HG03175 (cell line): ENCODE results near the gene HACD2.
"Not testable (repeated sequence)": the region's sequence is repeated elsewhere in the genome, so short reads cannot be mapped to it uniquely, and the experiment has no call there.

Experiments
- ATAC-seq: cut with Tn5 transposase; IDR thresholded peaks from one replicate; pipeline ENCODE4 v1.9.1; 2021; ENCODE audit warnings: mild to moderate bottlenecking, moderate library complexity; ENCODE audit not compliant: unreplicated experiment

HACD2 gene

DNA sequence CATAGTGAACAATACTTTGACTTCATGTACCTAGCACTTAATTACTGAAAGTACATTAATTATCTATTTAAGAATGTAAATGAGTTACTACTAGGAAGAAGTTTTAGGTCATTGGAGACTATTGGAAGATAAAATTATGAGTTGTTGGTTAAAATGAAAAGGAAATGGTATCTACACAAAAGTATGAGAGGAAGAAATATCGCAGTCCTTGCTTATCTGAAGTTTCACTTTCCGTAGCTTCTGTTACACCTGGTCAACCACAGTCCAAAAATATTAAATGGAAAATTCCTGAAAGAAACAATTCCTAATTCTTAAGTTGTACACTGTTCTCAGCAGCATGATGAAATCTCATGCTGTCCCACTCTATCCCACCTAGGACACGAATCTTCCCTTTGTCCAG lies 57.8 kb downstream of the HACD2 start:
- ATAC-seq, result no peak

DNA sequence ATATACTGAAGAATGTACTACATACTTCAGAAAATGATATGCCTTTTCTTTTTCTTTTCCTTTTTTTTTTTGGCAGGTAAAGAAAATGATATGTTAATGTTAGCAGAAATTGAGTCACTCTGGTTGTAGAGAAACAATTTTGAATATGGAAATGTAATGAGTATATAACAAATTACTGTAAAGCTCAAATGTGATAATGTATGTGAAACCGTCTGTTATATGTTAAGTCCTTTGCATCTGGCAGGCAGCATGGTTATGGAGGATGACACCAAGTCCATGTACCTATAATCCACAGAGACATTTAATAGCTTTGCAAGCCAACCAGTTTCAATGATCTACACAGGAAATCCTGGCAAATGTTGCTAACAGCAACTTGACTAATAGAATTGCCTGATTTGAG lies 58.4 kb downstream of the HACD2 start:
- no peak for ATAC-seq

DNA sequence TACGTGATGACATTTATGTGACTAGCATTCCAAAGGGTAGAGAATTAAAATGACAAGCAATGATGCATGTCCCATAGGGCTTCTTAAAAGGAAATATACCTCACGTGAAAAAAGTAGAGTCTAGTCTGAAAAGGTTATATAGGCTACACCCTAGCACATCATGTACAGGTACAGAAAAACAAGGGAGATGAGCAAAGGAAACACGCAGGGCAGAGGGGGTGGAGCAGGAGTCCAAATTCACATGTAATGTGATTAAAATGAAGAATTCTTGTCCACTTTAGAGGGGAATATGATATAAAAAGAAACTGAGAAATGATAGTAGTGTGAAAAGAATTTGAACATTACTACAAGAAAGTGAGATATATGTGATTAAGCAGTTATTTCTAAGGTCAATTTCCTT lies 59.4 kb downstream of the HACD2 start:
- no peak for ATAC-seq

DNA sequence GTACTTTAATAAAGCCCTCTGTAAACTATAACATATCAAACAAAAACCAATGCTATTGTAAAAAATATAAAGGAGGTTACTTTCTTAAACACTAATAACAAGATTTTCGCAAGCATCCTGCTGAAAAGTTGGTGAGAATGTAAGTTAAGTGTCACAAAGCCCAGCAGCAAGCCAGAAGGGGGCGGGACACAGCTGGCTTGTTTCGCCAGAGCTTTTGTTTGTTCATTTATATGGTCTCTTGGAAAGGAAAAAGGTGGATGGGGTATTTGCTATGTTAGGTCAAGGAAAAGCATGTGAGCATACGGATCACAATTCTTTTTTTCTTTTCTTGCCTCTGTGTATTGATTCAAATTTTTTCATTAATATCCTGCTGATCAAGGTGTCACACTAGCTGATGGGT lies 59.9 kb downstream of the HACD2 start:
- ATAC-seq, result no peak

DNA sequence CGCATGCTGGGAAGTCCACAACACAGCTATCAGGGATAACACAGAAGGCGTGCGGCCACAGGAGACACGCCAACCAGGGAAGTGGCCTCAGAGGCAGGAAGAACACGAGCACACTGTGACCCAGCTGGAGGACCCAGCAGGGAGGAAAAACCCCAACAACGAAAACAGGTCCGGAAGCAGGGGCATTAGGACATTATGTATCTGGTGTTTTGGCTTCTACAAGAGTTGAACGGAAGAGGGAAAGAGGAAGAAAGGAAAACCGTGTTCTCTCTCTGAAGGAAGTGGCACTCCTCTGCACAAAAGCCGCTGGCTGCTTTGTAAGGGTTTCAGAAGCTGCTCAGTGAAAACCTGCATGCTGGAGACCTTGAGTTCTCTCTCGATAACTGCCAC lies 61.8 kb downstream of the HACD2 start:
- ATAC-seq, result no peak

DNA sequence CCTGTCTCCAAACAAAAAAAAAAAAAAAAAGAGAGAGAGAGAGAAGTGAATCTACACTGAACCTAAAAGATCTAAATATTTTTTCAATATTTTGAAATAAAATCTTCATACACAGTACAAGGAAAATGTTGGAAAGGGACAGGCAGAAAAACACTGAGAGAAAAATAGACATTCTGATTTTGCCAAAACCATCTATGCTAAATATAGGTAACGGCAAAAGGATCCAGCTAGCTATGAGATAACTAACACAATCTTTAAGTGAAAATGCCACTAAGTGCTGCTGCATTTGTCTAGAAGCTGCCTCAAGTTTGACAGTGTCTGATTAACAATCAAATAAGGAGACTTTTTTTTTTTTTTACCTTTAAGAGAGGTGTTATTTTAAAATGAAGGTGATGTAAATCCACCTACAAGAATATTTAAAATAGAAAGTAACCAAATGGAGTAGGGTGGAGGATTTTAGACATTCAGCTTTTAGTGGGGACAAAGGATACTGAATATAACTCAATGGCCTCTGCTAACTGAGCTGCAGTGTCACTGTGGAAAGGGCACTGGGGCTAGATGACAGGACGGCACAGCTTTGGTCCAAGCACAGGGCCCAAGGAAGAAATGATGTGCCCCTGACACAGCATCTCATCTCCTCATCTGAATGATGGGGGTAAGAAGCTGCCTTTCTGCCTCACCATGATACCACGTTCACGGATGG lies 62.4 kb downstream of the HACD2 start:
- ATAC-seq, result no peak

DNA sequence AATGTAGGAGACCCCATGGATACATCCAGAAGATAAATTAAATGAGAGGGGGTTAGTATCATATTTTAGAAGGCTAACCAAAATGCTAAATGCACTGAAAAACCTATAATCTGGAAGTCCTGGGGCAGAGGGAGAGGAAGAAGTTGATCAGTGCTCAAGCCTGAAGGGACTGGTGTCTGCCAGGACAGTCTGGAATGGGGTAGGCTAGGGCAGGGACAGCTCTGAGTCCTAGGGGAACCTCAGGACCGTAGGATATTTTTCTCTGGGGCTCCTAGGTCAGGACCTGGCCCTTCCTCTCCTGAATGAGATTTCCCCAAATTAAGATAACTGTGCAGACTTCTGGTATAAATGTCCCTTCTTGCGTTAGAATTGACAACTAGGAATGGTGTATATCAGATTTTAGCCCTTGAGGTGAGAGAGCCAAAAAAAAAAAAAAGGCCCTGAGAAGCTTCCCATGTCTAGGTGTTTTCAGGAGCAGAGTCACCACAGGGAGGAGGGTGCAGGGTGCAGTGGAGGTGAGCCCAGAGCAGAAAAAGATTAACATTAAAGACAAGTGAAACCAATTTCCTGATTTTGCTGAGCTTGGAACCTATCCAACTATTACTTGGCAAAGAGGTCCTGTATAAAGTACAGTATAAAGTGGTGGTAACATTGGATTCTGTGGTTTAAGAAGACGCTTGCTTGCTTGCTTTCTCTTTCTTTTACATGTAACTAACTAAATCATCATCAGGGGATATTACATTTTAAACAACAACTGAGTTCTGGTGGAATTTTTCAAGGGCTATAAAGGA lies 63.5 kb downstream of the HACD2 start:
- no peak for ATAC-seq

DNA sequence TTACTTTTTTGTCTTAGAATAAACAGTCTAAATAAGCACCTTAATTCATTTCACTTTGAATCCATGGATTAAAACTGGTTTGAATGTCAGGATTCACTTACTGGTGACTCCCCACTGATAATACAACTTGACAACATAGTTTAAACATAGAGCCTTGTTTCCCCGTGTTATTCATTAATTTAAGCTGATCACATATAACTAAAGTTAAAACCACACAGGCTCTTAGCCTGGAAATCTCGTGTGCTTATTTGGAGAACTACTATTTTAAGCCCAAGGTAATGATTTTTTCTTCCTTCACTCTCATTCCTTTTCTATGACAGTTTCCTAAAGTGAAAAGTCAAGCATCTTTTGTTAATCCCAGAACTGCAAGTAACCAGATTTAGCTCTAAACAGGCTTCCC lies 64.2 kb downstream of the HACD2 start:
- ATAC-seq, result no peak

DNA sequence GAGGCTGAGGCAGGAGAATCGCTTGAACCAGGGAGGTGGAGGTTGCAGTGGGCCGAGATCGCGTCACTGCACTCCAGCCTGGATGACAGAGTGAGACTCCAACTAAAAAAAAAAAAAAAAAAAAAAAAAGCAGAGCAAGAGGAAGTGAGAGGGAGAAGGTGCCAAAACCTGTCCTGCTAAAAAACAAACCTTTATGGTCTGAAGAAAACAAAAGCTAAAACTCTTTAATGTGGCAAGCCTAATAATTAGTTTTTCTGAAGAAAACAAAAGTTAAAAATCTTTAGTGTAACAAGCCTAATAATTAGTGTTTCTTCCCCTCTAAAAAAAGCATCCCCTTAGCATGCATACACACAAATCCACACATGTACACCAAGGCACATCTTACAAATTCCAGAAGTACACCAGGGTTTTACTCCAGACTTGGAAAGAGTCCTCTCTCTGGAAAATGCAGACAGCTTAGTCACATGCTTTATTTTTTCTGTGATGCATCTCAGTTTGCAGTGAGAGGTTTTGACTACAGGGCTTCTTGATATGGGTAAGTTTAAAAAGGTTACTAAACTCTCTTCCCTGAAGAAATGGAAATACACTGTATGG lies 65.9 kb downstream of the HACD2 start:
- ATAC-seq, result no peak

DNA sequence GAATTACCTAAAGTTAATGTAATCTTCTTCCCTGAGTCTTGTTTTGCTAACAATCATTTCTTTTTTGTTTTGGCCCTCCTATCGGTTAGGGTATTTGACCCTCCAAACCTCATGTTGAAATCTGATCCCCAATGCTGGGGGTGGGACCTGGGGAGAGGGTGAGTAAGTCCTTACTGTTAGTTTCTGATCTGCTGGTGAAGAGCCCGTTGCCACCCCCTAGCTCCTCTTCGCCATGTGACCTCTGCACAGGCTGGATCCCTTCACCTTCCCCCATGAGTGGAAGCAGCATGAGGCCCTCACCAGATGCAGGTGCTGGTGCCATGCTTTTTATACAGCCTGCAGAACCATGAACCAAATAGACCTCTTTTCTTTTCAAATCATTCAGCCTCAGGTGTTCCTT lies 73.1 kb downstream of the HACD2 start:
- no peak for ATAC-seq

DNA sequence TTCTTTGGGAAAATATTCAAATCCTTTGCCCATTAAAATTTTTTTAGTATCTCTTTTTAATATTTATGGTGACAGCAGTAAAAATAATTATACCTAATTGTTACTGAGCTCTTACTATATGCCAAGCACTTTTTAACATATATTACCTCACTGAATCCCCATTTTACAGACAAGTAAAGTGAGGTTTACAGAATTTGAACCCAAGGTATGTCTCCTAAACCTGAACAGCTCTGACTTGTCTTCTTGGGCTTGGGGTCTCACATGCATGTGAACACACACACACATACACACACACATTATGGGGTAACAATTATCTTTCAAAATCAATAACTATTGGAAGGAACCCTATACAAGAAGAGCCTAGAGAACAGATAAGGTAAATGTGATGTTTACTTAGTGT lies 73.8 kb downstream of the HACD2 start:
- no peak for ATAC-seq

DNA sequence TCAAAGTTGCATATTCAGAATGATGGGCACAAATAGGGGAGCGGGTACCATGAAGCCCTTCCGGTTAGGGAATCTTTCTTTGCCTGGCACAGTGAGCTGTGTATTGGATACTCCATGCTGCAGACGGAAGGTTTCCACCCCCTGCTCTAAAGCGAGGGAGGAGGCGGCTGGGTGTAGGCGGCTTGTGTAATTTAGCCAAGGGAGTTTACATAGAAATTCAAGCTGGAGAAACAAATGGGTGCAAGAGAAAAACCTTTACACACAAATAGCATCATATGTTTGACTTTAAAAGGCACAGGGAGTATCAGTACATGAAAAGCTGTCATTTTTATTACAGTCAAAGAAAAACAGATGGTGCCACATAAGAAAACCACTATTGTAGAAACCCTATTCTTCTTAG lies 76.7 kb downstream of the HACD2 start:
- ATAC-seq, result no peak

DNA sequence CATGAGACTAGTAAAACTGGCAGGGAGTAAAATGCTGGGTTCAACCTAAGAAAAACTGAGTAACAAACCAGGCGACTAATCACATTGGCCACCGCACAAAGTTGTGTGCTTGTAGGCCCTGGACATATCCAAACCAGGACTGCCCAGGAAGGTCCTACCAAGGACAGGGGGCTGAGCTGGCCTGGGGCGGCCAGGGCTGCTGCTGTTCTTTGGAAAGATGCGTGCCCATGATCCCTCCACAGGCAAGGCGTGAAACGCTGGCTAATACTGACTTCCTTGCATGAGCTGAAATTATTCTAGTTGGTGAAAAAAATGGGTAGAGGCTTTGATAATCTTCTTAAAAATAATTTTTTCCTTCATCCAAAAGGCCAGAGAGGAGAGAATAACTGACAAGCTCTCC lies 79.0 kb downstream of the HACD2 start:
- ATAC-seq, result no peak

DNA sequence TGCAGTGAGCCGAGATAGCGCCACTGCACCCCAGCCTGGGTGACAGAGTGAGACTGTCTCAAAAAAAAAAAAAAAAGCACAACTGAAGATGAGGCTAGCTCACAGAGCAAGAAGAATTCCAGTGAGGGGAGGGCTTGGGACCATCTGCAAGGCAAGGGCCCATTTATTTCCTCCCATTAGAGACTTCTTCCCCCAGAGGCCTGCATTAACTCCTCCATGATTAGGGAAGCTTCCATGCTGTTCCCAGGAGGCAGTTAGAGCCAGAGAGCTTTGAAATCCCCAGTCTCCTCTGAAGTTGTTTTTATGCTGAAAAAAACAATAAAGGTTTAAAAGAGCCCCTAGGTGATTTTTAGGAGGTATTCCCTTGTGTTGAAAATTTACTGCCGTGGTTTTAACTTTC lies 81.7 kb downstream of the HACD2 start:
- no peak for ATAC-seq

DNA sequence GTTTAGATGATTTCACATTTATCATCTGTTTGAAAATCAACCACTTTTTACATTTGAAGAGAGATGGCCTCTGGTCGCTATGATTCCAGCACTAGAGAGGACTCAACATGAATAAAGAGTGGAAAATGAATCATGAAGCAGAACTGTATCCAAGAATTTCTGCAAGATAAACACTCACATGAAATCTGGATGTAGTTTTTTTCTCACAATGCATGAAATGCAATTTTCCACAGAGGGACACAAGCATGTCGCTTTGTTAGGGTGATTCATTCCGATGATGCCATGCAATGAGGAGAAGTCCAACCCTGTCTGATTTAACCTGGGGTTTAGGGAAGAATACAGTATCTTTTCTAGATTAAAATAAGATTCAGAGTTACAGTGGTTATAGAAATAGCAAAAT lies 85.5 kb downstream of the HACD2 start:
- ATAC-seq, result no peak

DNA sequence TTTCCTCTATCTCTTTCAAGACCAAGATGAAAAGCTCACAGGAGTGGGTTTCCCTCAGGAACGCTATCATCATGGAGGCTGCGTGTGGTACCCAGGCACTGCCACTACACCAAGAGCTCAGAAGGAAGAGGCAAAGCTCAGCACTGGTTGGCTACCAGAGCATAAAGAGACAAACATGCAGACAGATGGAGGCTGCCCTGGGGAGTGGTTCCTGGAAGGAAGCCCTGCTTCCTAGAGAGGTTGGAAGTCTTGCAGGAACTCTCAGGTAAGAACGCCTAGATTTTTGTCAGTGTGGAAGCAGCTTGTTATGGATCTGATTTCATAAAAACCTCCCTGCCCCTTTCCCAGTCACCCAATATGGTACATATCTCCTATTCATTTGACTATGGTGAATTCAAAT lies 86.1 kb downstream of the HACD2 start:
- ATAC-seq, result no peak

DNA sequence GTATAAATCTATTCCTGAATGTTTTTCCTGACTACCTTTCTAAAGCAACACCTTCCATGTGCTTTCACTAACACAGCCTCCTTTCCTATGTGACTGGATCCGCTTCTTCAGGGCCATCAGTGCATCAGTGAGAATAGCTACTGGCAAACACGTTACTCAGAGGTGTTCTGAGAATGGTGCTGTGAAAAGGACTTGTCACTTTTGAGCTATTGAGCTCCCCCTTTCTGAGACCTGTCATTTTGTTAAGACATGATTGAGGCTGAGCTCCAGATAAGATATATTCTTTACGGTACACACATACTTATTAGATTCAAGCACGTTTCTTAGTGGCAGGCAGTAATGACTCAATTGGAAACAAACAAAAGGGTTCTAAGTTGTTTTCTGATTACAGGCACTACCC lies 90.9 kb downstream of the HACD2 start:
- ATAC-seq, result no peak

DNA sequence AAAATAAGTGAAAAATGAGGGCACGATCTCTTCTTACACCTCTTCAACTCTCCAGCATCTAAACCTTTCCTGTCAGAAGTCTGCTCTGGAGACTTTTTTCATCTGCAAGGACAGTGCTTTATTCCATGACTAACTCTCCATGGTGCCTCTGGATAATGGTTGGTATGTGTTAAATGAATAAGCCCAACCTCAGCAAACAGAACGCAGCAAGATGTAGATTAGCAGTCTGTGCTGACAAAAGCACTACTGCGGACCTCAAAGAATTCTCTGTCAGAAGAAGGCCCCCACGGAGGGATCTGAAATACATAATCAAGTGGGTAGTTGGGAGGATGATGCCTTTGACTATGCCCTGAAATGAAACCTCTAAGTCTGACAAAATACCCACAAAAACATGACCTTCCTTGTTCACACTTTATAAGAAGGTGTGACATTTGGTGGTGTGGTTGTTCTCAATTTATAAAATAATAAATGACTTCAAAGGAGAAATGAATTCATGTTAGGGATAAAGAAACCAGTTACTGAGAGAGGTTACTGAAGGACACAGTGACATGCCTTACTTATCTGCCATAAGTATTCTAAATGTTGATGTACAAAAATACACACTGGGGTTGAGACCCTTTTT lies 92.8 kb downstream of the HACD2 start:
- no peak for ATAC-seq

DNA sequence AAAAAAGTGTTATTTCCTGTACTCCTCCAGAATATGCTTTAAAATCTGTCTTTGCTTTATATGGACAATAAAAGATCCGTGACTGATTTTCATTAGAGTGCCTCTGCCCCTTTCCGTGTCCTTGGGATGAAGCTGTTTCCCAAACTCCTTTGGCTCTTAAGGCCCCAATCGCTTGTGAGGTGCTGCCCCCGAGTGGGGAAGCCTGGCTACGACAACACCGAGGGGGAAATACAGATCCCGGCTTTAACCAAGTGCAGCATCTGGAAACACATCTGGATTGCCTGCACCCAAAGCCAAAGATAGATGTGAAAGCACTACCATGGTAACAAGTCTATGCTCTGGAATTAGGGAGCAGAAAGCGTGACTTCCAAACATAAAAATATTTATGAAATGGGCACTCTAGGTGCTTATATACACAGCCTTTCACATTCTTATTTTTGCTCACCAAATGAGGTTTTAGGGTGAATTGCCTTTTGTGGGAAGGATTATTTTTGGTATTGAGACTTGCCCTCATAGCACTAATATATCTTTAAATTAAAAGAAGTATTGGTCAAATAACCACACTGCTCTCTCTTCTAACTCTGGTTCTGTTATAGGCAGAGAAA lies 95.4 kb downstream of the HACD2 start:
- ATAC-seq, result no peak

DNA sequence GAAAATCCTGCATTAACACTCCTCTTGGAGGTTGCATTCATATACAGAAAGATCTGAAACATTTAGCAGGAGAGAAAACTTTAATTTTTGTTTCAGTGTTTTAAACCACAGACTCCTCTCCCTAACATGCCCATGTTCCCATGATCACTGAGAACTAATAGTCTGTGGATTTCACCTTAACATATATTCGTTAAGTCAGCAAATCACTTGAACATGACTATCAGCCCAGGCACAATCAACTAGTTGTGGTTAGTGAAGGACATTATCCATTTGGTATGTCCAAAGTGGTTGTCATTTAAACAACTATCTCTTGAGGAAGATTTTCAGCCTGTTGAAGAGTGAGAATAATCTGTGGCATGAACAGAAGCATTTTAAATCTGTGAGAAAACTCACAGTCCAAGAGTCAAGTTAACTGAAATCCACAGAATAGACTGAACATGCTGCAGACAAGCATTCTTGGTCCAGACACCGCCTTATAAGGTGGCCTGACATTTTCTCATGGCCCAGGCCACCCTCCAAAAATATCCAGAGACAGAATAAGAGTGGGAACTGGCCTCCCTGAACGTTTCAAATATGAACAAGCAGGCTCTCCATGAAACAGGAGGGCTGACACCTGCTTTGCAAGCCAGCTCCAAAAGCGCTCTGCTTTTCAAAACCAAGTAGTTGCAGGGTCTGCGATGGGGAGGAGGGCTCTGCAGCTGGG lies 96.1 kb downstream of the HACD2 start:
- no peak for ATAC-seq

DNA sequence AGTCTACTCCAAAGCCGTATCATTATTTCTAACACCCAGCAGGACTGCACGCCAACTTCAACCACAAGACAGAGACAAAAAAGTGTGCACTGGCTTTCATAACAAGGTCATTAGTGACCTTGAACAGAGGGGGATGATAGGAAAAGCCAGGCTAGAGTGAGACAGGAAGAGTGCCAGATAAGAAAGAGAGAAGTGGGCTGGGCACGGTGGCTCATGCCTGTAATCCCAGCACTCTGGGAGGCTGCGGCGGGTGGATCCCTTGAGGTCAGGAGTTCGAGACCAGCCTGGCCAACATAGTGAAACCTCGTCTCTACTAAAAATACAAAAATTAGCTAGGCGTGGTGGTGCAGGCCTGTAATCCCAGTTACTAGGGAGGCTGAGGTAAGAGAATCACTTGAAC lies 97.8 kb downstream of the HACD2 start:
- not testable (repeated sequence) for ATAC-seq
